ENCODE measurements around the gene AMOTL2. TPM values are rescaled to one million over a fixed set of nuclear protein-coding genes. Genes with fewer than 3 reads are reported as not detected.

The AMOTL2 gene
- polyA plus RNA-seq, 1 donor (not counting 4 experiments of a cell fraction or from before 2014, with no cell fraction given), result 39.8 TPM

DNA sequence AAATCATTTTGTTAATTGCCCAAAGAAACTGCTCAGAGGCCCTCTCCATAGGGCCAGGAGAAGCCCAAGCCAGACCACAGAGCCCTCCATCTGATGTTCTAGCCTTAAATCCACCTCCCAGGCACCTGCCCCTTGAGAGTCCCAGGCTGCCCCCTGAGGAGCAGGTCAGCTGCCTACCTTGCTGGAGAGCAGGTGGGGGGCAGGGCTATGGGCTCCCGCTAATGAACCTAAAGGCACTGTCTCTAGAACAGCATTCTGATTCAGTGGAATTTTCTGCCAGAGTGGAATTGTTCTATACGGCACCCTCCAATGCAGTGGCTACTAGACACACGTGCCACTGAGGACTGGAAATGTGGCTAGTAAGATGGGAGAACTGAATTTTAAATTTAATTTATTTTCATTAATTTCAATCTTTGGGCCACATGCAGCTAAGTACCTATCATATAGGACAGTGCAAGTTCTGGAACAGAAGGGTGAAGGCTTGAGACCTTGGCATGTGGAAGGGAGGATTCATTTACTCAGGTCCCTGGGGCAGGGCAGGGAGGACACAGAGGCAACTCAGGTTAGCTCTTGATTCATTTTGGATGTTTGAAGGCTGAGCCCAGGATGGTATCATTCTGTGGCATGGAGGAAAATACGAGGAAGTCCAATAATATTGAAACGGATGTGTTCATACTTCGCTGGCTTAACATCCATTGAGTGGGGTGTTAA lies 11.4 kb downstream of the AMOTL2 start:
- dilution Hi-C loops (cut with MboI; ENCODE audit: extremely low pct_ligation_motif_present, low sequenced_read_pairs), result no loop called here

DNA sequence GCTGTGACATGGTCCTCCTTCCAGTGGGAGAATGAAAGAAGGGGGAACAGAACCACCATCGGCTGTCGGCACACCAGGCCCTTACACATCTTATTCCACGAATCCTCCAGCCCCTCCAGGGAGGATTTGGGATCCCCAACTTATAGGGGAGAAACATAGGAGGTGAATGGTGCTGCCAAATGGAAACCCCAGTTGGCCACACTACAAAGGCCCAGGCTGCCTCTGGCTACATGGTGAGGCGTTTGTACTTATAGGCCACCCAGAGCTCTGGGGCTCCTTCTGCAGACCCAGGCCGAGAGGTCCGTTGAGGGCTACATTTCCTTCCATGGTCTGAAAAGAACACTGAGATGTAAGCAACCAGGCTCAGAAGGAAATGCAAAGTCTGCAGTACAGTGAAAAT lies 12.0 kb downstream of the AMOTL2 start:
- Histone ChIP-seq H3K79me2 (ENCODE audit: control insufficient read depth, insufficient read depth, low read length) (peaks cover 50% of the 10 kb centered on the region), H3K9ac (ENCODE audit: control insufficient read depth, extremely low read depth, insufficient read depth, low read length) (no peak overlapping the region), H3K9me1 (ENCODE audit: control insufficient read depth, extremely low read depth, insufficient read depth, low read length) (peaks cover 3% of the 10 kb centered on the region), H3K4me3 (ENCODE audit: control insufficient read depth in 2 of 3, extremely low read depth in 1 of 3, insufficient read depth in 2 of 3, low read depth in 1 of 3, low read length in 3 of 3) (no peak overlapping the region), H3K4me1 (ENCODE audit: control insufficient read depth, extremely low read depth, insufficient read depth, low read length) (peaks cover 81% of the 10 kb centered on the region), H2AFZ (ENCODE audit: control insufficient read depth, low read length) (no peak overlapping the region), H4K20me1 (ENCODE audit: control insufficient read depth, extremely low read depth, insufficient read depth, low read length) (no peaks in the 10 kb centered on the region), H3K9me3 (ENCODE audit: control insufficient read depth, low read depth, low read length) (no peaks in the 10 kb centered on the region), H3K27me3 (ENCODE audit: control insufficient read depth, extremely low read depth, insufficient read depth, low read length) (no peaks in the 10 kb centered on the region), H3K4me2 (ENCODE audit: control insufficient read depth, extremely low read depth, insufficient read depth, low read depth, low read length) (no peak overlapping the region), H3K27ac (ENCODE audit: control insufficient read depth, insufficient read depth, low read length) (no peak overlapping the region), H3K36me3 (ENCODE audit: control insufficient read depth in 2 of 2, extremely low read depth in 1 of 2, insufficient read depth in 2 of 2, low read length in 2 of 2) (peaks cover 71 to 86% of the 10 kb centered on the region in 2 experiments)
- TF ChIP-seq, protein P1, sequence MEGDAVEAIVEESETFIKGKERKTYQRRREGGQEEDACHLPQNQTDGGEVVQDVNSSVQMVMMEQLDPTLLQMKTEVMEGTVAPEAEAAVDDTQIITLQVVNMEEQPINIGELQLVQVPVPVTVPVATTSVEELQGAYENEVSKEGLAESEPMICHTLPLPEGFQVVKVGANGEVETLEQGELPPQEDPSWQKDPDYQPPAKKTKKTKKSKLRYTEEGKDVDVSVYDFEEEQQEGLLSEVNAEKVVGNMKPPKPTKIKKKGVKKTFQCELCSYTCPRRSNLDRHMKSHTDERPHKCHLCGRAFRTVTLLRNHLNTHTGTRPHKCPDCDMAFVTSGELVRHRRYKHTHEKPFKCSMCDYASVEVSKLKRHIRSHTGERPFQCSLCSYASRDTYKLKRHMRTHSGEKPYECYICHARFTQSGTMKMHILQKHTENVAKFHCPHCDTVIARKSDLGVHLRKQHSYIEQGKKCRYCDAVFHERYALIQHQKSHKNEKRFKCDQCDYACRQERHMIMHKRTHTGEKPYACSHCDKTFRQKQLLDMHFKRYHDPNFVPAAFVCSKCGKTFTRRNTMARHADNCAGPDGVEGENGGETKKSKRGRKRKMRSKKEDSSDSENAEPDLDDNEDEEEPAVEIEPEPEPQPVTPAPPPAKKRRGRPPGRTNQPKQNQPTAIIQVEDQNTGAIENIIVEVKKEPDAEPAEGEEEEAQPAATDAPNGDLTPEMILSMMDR (optimal IDR thresholded peaks at IDR 0.05 in 1 of 3, IDR thresholded peaks at IDR 0.05 in 1 of 3, conservative IDR thresholded peaks at IDR 0.05 in 1 of 3; ENCODE audit: extremely low read depth in 1 of 3, insufficient read depth in 2 of 3, low read length in 3 of 3), result no peak
- no peak for TF ChIP-seq EZH2 (IDR thresholded peaks at IDR 0.05; ENCODE audit: low read length)
- no peak for FAIRE-seq
- dilution Hi-C loops (cut with MboI; ENCODE audit: extremely low pct_ligation_motif_present, low sequenced_read_pairs), result no loop called here
- DNase-seq (ENCODE audit: low read depth, low spot score), result no peak

More for the DNA sequence above, 11.4 kb downstream of the AMOTL2 start:
- no peaks in the 10 kb centered on the region for H4K20me1 ChIP-seq (ENCODE audit: control insufficient read depth, extremely low read depth, insufficient read depth, low read length)
- peak overlapping the region; percentile 72 for H3K27ac ChIP-seq (ENCODE audit: control insufficient read depth, insufficient read depth, low read length)
- TF ChIP-seq, protein P1 (optimal IDR thresholded peaks at IDR 0.05 in 1 of 3, IDR thresholded peaks at IDR 0.05 in 1 of 3, conservative IDR thresholded peaks at IDR 0.05 in 1 of 3; ENCODE audit: extremely low read depth in 1 of 3, insufficient read depth in 2 of 3, low read length in 3 of 3), result no peak
- TF ChIP-seq EZH2 (IDR thresholded peaks at IDR 0.05; ENCODE audit: low read length), result no peak
- H3K9ac ChIP-seq (ENCODE audit: control insufficient read depth, extremely low read depth, insufficient read depth, low read length), result peak overlapping the region; percentile 72
- DNase-seq (ENCODE audit: low read depth, low spot score) (no peak), FAIRE-seq (no peak)
- peaks cover 50% of the 10 kb centered on the region for H3K79me2 ChIP-seq (ENCODE audit: control insufficient read depth, insufficient read depth, low read length)
- H3K27me3 ChIP-seq (ENCODE audit: control insufficient read depth, extremely low read depth, insufficient read depth, low read length), result no peaks in the 10 kb centered on the region
- H3K9me3 ChIP-seq (ENCODE audit: control insufficient read depth, low read depth, low read length), result no peaks in the 10 kb centered on the region
- H2AFZ ChIP-seq (ENCODE audit: control insufficient read depth, low read length), result no peak overlapping the region
- no peak overlapping the region for H3K4me3 ChIP-seq (ENCODE audit: control insufficient read depth in 2 of 3, extremely low read depth in 1 of 3, insufficient read depth in 2 of 3, low read depth in 1 of 3, low read length in 3 of 3)
- peaks cover 81% of the 10 kb centered on the region for H3K4me1 ChIP-seq (ENCODE audit: control insufficient read depth, extremely low read depth, insufficient read depth, low read length)
- H3K36me3 ChIP-seq (ENCODE audit: control insufficient read depth in 2 of 2, extremely low read depth in 1 of 2, insufficient read depth in 2 of 2, low read length in 2 of 2), result peaks cover 69 to 86% of the 10 kb centered on the region in 2 experiments
- H3K9me1 ChIP-seq (ENCODE audit: control insufficient read depth, extremely low read depth, insufficient read depth, low read length), result peaks cover 2% of the 10 kb centered on the region
- no peak overlapping the region for H3K4me2 ChIP-seq (ENCODE audit: control insufficient read depth, extremely low read depth, insufficient read depth, low read depth, low read length)

Data from keratinocyte (primary cell).